Muscle of leg (tissue), 11 donors: ENCODE data around the gene XCL1. TPM values are rescaled to one million over a fixed set of nuclear protein-coding genes. Genes with fewer than 3 reads are reported as not detected.
"Not testable (repeated sequence)": the region's sequence is repeated elsewhere in the genome, so short reads cannot be mapped to it uniquely, and the experiment has no call there.

ENCODE experiments used
- DNase-seq: peaks from one replicate; pipeline ENCODE4 v3.0.0; 2013
- H3K27ac ChIP-seq: one replicate; pipeline ENCODE4 v1.5.1; 2013; ENCODE audit warnings: mild to moderate bottlenecking, low read length, control low read depth
- H3K27me3 ChIP-seq: one replicate; pipeline ENCODE4 v1.6.1; 2013; ENCODE audit warnings: low read length; ENCODE audit not compliant: control insufficient read depth, insufficient read depth
- H3K36me3 ChIP-seq: one replicate; pipeline ENCODE4 v1.6.1; 2013; ENCODE audit warnings: low read length; ENCODE audit not compliant: control insufficient read depth, insufficient read depth
- H3K4me1 ChIP-seq: one replicate; pipeline ENCODE4 v1.6.1; 2013; ENCODE audit warnings: low read length; ENCODE audit not compliant: control insufficient read depth, insufficient read depth
- H3K4me3 ChIP-seq: one replicate; pipeline ENCODE4 v1.5.1; 2013; ENCODE audit warnings: low read length, control low read depth
- H3K9me3 ChIP-seq: replicated peaks from 2 replicates; pipeline ENCODE4 v1.6.1; 2013; ENCODE audit warnings: low read depth, low read length; ENCODE audit not compliant: control insufficient read depth
- WGBS: methylation state at CpG from one replicate; pipeline ENCODE4 v1.1.5; 2013; ENCODE audit warnings: missing lambda C conversion rate; ENCODE audit not compliant: insufficient coverage; 5-methylcytosine and 5-hydroxymethylcytosine counted together
- polyA plus RNA-seq, 8 donors: library from polyadenylated mRNA; unstranded; fragments of 120-200 nt; gene quantifications; one replicate each; pipeline versions ENCODE4 v1.2.1 to v1.2.3, GENCODE V29; 2013; ENCODE audit warnings: inconsistent platforms in 1 of 8, low replicate concordance in 1 of 8; ENCODE audit not compliant: insufficient read length in 8 of 8, insufficient read depth in 1 of 8
- total RNA-seq: library from RNA; stranded (reverse); fragments of 120-200 nt; gene quantifications from one replicate; pipeline ENCODE4 v1.2.4, GENCODE V29; 2013

XCL1 gene
- total and polyA plus RNA-seq, 9 donors: 0.04 to 0.19 (median 0.16) TPM; not detected in 5

DNA sequence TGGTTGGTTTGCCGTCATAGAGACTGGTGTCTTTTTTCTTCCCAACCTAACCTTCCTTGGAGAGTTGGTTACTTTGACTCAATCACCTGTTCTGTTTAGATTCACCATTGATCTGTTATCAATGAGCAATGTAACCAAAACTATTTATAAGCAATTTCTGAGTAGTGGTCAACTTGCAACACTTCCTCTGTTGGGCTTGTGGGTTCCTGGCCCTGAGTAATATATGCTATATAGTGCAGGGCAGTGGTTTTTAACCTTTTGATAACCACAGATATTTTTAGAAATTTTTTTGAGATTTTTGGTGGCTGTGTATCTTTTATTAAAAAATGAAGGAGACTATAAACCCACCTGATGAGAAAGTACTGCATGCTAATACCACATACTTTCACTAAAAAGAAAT is 9.4 kb upstream of the XCL1 start:
- DNase-seq: no peak
- WGBS: no CpG with 5 or more reads among the region's 1 CpG
- no peaks in the 10 kb centered on the region for H3K9me3 ChIP-seq

DNA sequence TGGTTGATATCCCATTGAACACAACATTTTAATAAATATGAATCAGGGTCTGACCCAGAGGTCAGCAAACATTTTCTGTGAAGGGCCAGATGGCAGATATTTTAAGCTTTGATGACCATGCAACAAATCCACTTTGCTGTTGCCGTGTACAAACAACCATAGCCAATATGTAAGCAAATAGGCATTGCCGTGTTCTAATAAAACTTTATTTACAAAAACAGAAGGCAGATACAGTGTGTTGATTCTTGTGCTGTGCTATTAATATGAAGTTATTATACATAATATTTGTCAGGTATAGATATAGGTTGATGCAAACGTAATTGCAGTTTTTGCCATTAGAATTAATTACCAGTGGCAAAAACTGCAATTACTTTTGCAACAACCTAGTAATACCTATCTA is 8.8 kb upstream of the XCL1 start:
- no peak overlapping the region for H3K4me3 ChIP-seq
- WGBS: no CpG with 5 or more reads among the region's 3 CpGs
- DNase-seq: no peak
- H3K36me3 ChIP-seq: no peaks in the 10 kb centered on the region
- no peaks in the 10 kb centered on the region for H3K4me1 ChIP-seq
- H3K27me3 ChIP-seq: no peaks in the 10 kb centered on the region
- H3K9me3 ChIP-seq: no peaks in the 10 kb centered on the region
- H3K27ac ChIP-seq: no peak overlapping the region

More for the DNA sequence above, 9.4 kb upstream of the XCL1 start:
- Histone ChIP-seq H3K4me3 (no peak overlapping the region), H3K36me3 (no peaks in the 10 kb centered on the region), H3K27ac (no peak overlapping the region), H3K27me3 (no peaks in the 10 kb centered on the region), H3K4me1 (no peaks in the 10 kb centered on the region)

DNA sequence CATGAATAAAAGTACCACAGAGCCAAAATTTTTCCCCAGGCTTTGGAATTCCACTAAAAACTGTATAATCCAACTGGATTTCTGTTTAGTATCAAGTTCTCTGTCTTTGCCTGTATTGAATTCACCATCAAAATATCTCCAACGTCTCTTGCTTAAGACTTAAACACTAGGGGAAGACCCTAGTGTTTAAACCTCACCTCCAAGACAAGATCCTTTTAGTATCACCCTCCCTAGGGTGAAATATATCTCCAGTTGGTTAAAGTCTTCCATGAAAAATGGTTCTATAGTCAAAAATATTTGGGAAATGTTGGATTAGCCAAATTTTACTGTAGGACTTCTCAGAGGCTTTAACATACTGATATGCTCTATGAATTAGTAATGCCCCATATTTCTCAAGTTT is 8.1 kb upstream of the XCL1 start:
- H3K4me1 ChIP-seq: no peaks in the 10 kb centered on the region
- no peaks in the 10 kb centered on the region for H3K36me3 ChIP-seq
- DNase-seq: peak; percentile 30
- WGBS: no CpG with 5 or more reads among the region's 1 CpG
- H3K4me3 ChIP-seq: no peak overlapping the region
- no peak overlapping the region for H3K27ac ChIP-seq
- no peaks in the 10 kb centered on the region for H3K27me3 ChIP-seq
- H3K9me3 ChIP-seq: no peaks in the 10 kb centered on the region

DNA sequence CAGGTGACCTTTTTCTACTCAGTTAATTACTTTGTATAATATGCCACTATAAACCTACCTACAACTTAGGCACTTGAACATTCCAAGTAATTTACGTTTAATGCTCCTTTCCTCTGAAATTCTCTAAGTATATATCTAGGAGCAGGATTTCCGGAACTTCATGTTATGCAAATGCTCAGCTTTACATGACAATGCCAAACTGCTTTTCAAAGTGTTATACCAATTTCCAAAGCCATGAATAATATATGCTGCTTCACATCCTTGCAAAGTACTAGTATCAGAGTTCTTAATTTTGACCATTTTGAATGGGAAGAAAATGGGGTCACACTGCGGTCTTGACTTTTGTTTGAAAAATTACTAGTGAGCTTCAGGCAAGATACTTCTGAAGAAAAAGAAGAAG is 5.8 kb upstream of the XCL1 start:
- Histone ChIP-seq H3K36me3 (no peaks in the 10 kb centered on the region), H3K9me3 (no peaks in the 10 kb centered on the region), H3K27me3 (no peaks in the 10 kb centered on the region), H3K4me1 (no peaks in the 10 kb centered on the region), H3K4me3 (no peak overlapping the region), H3K27ac (no peak overlapping the region)
- DNase-seq: no peak
- no CpG with 5 or more reads among the region's 3 CpGs for WGBS

DNA sequence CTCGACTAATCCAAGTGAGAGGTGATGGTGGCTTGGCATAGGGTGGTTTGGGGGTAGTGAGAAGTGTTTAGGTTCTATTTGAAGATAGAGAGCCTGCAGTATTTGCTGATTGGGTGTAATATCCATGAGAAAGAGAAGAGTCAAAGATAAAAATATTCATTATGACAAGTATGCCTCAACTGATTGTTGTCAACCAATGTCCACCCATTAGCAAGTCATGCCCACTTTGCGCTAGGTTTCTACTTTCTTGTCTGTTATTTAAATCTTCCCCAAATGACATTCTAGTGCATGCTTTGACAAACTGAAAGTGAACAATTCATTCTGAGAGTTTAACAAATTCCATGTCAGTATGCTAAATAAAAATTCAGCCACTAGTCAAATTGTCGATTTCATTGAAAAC is 3.8 kb upstream of the XCL1 start:
- no peaks in the 10 kb centered on the region for H3K4me1 ChIP-seq
- H3K36me3 ChIP-seq: no peaks in the 10 kb centered on the region
- no peak overlapping the region for H3K4me3 ChIP-seq
- no peaks in the 10 kb centered on the region for H3K9me3 ChIP-seq
- no peak for DNase-seq
- H3K27ac ChIP-seq: no peak overlapping the region
- WGBS: 96% methylated on average over 2 of the region's 3 CpGs
- no peaks in the 10 kb centered on the region for H3K27me3 ChIP-seq

DNA sequence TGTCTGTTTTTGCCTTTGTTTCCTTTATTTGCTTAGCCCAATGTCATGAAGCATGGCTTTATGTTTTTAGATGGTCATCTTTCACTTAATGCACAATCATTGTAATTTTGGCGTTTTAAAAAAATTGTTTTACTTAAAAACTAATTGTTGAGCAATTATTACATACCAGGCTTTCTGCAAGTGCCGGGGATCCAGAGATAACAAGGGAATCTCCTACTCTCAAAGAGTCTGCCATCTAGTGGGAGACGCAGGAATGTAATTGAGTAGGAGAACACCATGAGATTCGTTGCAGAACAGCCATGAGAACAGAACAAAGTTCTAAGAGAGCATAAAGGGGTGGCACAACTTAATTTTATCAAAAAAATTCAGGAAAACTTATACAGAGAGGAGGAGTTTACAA is 2.2 kb upstream of the XCL1 start:
- not testable (repeated sequence) for H3K4me1 ChIP-seq, H3K4me3 ChIP-seq, H3K27ac ChIP-seq, H3K9me3 ChIP-seq, H3K36me3 ChIP-seq, H3K27me3 ChIP-seq
- peak; percentile 23 for DNase-seq
- WGBS: no CpG with 5 or more reads among the region's 4 CpGs

DNA sequence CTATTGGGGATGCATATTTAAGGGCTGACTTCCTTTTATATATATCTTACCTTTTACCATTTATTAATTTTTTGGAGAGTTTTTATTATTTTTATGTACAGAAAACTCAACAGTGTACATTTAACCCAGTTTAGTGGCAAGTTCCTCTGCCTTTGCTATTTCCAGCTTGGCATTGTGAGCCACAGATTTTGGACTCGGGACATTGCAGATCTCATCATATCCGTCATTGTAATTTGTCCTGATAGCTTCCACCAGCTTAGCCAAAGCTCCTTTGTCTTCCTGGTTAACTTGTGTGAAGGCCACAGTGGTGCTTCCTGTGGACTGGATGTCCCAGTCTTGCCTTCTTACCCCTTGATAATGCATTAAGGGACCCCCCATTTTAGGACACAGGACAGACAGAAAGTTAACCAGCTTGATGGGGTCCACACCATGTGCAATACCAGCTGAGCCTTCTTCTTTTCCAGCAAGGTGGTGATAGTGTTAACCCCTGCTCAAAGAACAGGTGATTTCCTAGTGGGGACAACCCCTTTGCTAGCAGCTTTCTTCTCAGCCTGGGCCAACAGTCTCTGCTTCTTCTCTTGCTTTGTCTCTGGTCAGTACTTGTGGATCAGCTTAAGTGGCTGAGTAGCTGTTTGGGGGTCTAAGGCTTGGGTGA is 2.3 kb downstream of the XCL1 start:
- not testable (repeated sequence) for H3K27me3 ChIP-seq, H3K4me1 ChIP-seq, H3K4me3 ChIP-seq, H3K27ac ChIP-seq, H3K36me3 ChIP-seq, DNase-seq, H3K9me3 ChIP-seq
- 22% methylated on average over 2 of the region's 2 CpGs for WGBS

DNA sequence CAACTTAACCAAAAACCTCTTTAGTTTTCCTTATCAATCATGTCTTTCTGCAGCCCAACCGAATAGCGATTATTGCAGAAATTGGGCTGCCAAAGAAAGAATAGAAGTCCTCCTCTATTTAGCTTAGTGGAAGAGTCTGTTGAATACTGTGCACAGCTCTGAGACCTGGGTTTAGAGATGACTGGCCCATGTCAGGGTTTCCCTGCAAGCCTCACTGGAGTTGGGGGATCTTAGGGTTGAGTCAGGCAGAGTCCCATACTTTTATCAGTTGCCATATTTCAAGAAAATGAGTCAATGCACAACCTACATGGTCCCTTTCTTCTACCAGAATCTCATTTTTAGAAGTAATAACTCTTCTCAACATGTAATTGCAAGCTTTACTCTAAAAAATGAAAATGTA is 3.9 kb downstream of the XCL1 start:
- not testable (repeated sequence) for H3K4me1 ChIP-seq

DNA sequence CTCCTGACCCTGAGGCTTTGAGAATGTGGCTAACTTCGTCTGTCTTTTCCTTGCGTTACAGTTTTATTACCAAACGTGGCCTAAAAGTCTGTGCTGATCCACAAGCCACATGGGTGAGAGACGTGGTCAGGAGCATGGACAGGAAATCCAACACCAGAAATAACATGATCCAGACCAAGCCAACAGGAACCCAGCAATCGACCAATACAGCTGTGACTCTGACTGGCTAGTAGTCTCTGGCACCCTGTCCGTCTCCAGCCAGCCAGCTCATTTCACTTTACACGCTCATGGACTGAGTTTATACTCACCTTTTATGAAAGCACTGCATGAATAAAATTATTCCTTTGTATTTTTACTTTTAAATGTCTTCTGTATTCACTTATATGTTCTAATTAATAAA is 4.6 kb downstream of the XCL1 start:
- not testable (repeated sequence) for H3K4me3 ChIP-seq, H3K9me3 ChIP-seq, H3K27me3 ChIP-seq, H3K36me3 ChIP-seq, H3K4me1 ChIP-seq, H3K27ac ChIP-seq, DNase-seq
- 100% methylated on average over 1 of the region's 7 CpGs for WGBS

More for the DNA sequence above, 3.9 kb downstream of the XCL1 start:
- not testable (repeated sequence) for H3K9me3 ChIP-seq, H3K27ac ChIP-seq, H3K27me3 ChIP-seq, H3K4me3 ChIP-seq, H3K36me3 ChIP-seq, DNase-seq
- WGBS: no CpG with 5 or more reads among the region's 2 CpGs

DNA sequence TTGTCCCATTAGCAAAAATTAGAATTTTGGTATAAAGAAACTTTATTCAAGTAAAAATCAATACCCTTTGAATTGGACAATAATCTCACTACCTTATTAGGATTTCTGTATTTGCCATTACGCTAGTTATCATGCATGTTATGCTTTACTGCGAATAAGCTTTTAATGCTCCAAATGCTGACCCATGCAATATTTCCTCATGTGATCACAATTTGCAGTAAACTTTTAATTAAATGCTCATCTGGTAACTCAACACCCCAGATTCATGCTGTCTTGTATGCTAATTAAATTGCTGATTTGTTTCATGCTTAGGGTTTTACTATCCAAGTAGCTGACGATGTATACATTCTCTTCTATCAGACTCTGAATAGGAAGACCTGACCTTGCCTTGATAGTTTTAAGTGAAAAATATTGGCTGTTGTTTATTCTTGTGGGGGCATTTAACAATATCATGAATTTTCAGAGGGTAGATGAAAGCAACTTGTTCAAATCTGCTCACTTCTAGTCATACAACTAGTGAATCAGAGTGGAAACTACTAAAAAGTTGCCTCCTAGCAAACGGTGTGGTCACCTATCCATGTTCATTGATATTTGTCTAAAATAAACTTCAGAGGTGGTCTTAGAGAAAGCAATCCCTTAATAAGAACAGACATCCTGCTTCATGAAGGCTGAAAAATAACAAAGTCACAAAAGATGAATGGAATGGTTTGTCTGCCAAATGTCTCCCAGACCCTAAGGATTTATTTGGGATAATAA is 5.6 kb downstream of the XCL1 start:
- no peaks in the 10 kb centered on the region for H3K27me3 ChIP-seq
- no peaks in the 10 kb centered on the region for H3K4me1 ChIP-seq
- no peak overlapping the region for H3K27ac ChIP-seq
- no peaks in the 10 kb centered on the region for H3K36me3 ChIP-seq
- no peak overlapping the region for H3K4me3 ChIP-seq
- WGBS: no CpG with 5 or more reads among the region's 4 CpGs
- DNase-seq: no peak
- no peaks in the 10 kb centered on the region for H3K9me3 ChIP-seq
